WTC11 (cell line): ENCODE data around the gene MPHOSPH6.
"Not testable (repeated sequence)": the region's sequence is repeated elsewhere in the genome, so short reads cannot be mapped to it uniquely, and the experiment has no call there.

ENCODE experiments used
- CTCF ChIP-seq: fragments of 200-600 bp; IDR thresholded peaks from 2 replicates; pipeline ENCODE4 v1.8.0; 2022; ENCODE audit warnings: antibody characterized with exemption
- KAT7 ChIP-seq: sonication (generic); formaldehyde crosslinking; IDR thresholded peaks from 2 replicates; pipeline ENCODE4 v1.8.1; 2023; ENCODE audit warnings: missing genetic modification reagents, mild to moderate bottlenecking, borderline replicate concordance
- USF2 ChIP-seq: sonication (generic); formaldehyde crosslinking; IDR thresholded peaks from 2 replicates; pipeline ENCODE4 v1.8.1; 2023; ENCODE audit warnings: mild to moderate bottlenecking, missing genetic modification reagents, moderate library complexity

GRCh38 chr16:82109266-82109665, 60.8 kb downstream of the MPHOSPH6 start:
- not testable (repeated sequence) for TF ChIP-seq KAT7 (CRISPR knock-in tag); USF2 (CRISPR knock-in tag); CTCF
